ENCODE measurements around the gene IL1B. TPM values are rescaled to one million over a fixed set of nuclear protein-coding genes. Genes with fewer than 3 reads are reported as not detected.
"Not testable (repeated sequence)": the region's sequence is repeated elsewhere in the genome, so short reads cannot be mapped to it uniquely, and the experiment has no call there.

The IL1B gene
- polyA plus RNA-seq, 1 donor from 2014 or later, result not detected

- H3K4me3 Mint-ChIP-seq, result peak overlapping the region in 2 of 4 donors; percentile 39 to 47
- no peaks in the 10 kb centered on the region for H3K27me3 Mint-ChIP-seq
- H3K9me3 Mint-ChIP-seq, result no peaks in the 10 kb centered on the region
- H3K36me3 Mint-ChIP-seq, result no peaks in the 10 kb centered on the region
- peaks cover 30 to 49% (median 32%) of the 10 kb centered on the region in 3 donors for H3K4me1 Mint-ChIP-seq
- no peak overlapping the region for H3K27ac Mint-ChIP-seq
These were observed 3.0 kb upstream of the IL1B start for GRCh38 chr2:112839407-112840067.

- no peaks in the 10 kb centered on the region for H3K36me3 Mint-ChIP-seq
- H3K4me3 Mint-ChIP-seq, result peak overlapping the region in 2 of 4 donors; percentile 4 to 53
- H3K27me3 Mint-ChIP-seq, result no peaks in the 10 kb centered on the region
- H3K9me3 Mint-ChIP-seq, result peaks cover 0 to 2% (median 0%) of the 10 kb centered on the region in 3 donors
- peaks cover 21 to 34% (median 24%) of the 10 kb centered on the region in 3 donors for H3K4me1 Mint-ChIP-seq
- no peak overlapping the region for H3K27ac Mint-ChIP-seq
These were observed 417 bp downstream of the IL1B start for GRCh38 chr2:112836163-112836560.

GRCh38 chr2:112835536-112836162, 930 bp downstream of the IL1B start:
- Mint-ChIP-seq H3K4me3 (no peak overlapping the region), H3K27ac (no peak overlapping the region), H3K36me3 (no peaks in the 10 kb centered on the region), H3K4me1 (peaks cover 20 to 31% (median 22%) of the 10 kb centered on the region in 3 donors), H3K27me3 (no peaks in the 10 kb centered on the region), H3K9me3 (peaks cover 0 to 2% (median 0%) of the 10 kb centered on the region in 3 donors)

DNA sequence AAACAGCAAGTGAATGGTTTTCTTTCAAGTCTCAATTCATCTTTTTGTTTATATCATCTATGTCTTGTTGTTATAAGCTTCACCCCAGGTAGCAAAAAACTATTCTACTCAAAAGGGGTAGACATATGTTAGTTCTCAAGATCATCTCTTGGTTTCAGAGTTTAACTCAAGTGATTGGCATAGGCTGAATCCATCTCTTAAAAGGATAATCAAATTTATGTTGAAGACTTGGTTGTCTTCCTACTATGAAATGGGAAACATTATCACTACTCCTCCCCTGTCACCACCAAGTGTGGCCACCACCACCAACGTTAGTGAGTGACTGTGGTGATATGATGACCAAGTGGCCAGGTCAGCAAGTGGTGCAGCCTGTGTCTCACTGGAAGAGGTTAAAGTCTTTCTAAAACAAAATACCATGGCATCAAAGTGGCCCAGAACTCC, 1.5 kb downstream of the IL1B start:
- Mint-ChIP-seq H3K9me3 (peaks cover 0 to 2% (median 0%) of the 10 kb centered on the region in 3 donors), H3K27me3 (no peaks in the 10 kb centered on the region), H3K36me3 (no peaks in the 10 kb centered on the region), H3K4me1 (peaks cover 19 to 25% (median 22%) of the 10 kb centered on the region in 3 donors), H3K27ac (no peak overlapping the region), H3K4me3 (no peak overlapping the region)

GRCh38 chr2:112834396-112835037, 2.1 kb downstream of the IL1B start:
- no peaks in the 10 kb centered on the region for H3K36me3 Mint-ChIP-seq
- peaks cover 14 to 20% (median 19%) of the 10 kb centered on the region in 3 donors for H3K4me1 Mint-ChIP-seq
- no peak overlapping the region for H3K27ac Mint-ChIP-seq
- H3K4me3 Mint-ChIP-seq, result no peak overlapping the region
- H3K27me3 Mint-ChIP-seq, result no peaks in the 10 kb centered on the region
- peaks cover 0 to 2% (median 0%) of the 10 kb centered on the region in 3 donors for H3K9me3 Mint-ChIP-seq

GRCh38 chr2:112833976-112834375, 2.6 kb downstream of the IL1B start:
- H3K9me3 Mint-ChIP-seq, result peaks cover 0 to 2% (median 0%) of the 10 kb centered on the region in 3 donors
- no peak overlapping the region for H3K27ac Mint-ChIP-seq
- H3K36me3 Mint-ChIP-seq, result no peaks in the 10 kb centered on the region
- H3K4me1 Mint-ChIP-seq, result peaks cover 14 to 16% (median 15%) of the 10 kb centered on the region in 3 donors
- no peaks in the 10 kb centered on the region for H3K27me3 Mint-ChIP-seq
- no peak overlapping the region for H3K4me3 Mint-ChIP-seq

DNA sequence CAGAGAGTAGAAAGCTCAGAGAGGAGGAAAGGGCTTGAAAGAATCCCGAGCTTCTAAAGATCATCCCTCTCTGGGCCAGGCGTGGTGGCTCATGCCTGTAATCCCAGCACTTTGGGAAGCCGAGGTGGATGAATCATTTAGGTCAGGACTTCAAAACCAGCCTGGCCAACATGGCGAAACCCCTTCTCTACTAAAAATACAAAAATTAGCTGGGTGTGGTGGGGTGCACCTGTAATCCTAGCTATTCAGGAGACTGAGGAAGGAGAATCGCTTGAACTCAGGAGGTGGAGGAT, 3.0 kb downstream of the IL1B start:
- not testable (repeated sequence) for H3K36me3 Mint-ChIP-seq, H3K4me3 Mint-ChIP-seq, H3K27me3 Mint-ChIP-seq, H3K27ac Mint-ChIP-seq, H3K9me3 Mint-ChIP-seq
- peaks cover 11 to 14% (median 13%) of the 10 kb centered on the region in 3 donors for H3K4me1 Mint-ChIP-seq

GRCh38 chr2:112832841-112833638, 3.5 kb downstream of the IL1B start:
- Mint-ChIP-seq H3K27ac (no peak overlapping the region), H3K36me3 (no peaks in the 10 kb centered on the region), H3K9me3 (peaks cover 0 to 4% (median 0%) of the 10 kb centered on the region in 3 donors), H3K4me1 (peaks cover 11 to 14% (median 13%) of the 10 kb centered on the region in 3 donors), H3K27me3 (no peaks in the 10 kb centered on the region), H3K4me3 (no peak overlapping the region)

DNA sequence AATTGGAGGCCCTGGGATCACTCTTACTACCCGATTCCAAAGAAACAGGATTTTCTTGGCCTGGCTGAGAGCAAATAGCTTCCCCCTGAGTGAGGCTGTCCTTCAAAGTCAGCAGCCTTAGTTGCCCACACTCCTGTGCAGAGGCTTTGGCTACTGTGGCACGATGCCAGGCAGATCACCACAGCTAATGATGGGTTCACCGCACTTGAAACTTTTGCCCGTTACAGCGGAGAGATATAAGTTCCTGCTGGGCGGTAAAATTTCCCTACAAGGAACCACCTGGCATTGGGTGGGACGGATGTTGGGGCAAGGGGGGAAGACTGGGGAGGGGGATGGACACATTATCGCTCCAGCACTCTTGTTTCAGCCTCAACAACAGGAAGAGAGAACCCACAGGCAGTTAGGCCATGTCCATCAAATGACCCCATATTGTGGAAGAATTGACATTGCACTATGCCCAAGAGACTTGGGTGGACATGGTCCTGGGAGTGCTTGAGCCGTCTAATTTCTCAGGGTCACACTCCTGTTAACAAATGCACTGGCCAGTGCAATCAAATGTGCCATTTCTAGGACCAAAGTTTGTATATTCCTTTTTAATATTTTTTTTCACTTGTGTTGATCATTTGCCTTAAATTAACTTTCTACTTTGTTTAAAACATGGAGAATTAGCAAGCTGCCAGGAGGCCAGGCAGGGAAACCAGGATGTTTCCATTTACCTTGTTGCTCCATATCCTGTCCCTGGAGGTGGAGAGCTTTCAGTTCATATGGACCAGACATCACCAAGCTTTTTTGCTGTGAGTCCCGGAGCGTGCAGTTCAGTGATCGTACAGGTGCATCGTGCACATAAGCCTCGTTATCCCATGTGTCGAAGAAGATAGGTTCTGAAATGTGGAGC, 4.4 kb downstream of the IL1B start:
- H3K27me3 Mint-ChIP-seq, result peaks cover 2% of the 10 kb centered on the region
- no peak overlapping the region for H3K27ac Mint-ChIP-seq
- peaks cover 11 to 14% (median 13%) of the 10 kb centered on the region in 3 donors for H3K4me1 Mint-ChIP-seq
- no peak overlapping the region for H3K4me3 Mint-ChIP-seq
- no peaks in the 10 kb centered on the region for H3K36me3 Mint-ChIP-seq
- H3K9me3 Mint-ChIP-seq, result peaks cover 0 to 8% (median 0%) of the 10 kb centered on the region in 3 donors

GRCh38 chr2:112831513-112831845, 5.1 kb downstream of the IL1B start:
- Mint-ChIP-seq H3K4me1 (peaks cover 7 to 10% (median 9%) of the 10 kb centered on the region in 3 donors), H3K9me3 (peaks cover 0 to 8% (median 0%) of the 10 kb centered on the region in 3 donors), H3K27ac (no peak overlapping the region), H3K27me3 (peaks cover 2% of the 10 kb centered on the region), H3K36me3 (no peaks in the 10 kb centered on the region), H3K4me3 (peak overlapping the region in 1 of 4 donors; percentile 49)

DNA sequence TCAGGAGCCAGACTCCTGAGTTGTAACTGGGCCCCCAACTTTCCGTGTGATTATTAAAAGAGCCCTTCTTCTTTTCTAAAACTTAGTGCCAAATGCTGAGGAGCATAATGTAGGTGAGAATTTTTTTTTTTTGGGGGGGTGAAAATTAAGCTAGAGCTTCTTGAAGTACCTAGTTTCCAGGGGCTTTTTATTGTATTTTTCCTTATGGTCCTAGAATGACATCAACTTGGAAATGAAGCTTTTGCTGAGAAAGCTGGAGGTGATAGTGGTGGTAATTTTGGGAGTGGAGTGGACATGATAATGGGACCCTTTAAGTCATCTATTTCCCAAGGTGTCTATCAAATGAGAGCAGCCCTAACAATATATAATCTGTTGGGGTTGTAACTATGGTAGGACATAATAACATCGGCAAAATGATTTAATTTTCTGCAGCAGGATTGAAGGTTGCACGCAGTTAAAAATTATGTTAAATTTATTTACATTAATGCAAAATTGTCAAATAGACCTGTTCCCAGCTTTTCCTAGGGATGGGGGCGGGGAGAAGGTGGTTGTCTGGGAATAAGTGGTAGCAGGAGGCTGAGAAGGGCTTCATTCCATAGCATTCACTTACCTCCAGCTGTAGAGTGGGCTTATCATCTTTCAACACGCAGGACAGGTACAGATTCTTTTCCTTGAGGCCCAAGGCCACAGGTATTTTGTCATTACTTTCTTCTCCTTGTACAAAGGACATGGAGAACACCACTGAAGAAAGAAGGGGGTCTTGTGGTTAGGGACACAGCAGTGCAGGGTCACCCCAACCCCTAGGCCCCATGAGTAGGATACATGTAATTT, 5.7 kb downstream of the IL1B start:
- Mint-ChIP-seq H3K4me3 (no peak overlapping the region), H3K27ac (no peak overlapping the region), H3K9me3 (peaks cover 0 to 8% (median 0%) of the 10 kb centered on the region in 3 donors), H3K27me3 (peaks cover 2% of the 10 kb centered on the region), H3K36me3 (no peaks in the 10 kb centered on the region), H3K4me1 (peaks cover 3 to 6% (median 5%) of the 10 kb centered on the region in 3 donors)

DNA sequence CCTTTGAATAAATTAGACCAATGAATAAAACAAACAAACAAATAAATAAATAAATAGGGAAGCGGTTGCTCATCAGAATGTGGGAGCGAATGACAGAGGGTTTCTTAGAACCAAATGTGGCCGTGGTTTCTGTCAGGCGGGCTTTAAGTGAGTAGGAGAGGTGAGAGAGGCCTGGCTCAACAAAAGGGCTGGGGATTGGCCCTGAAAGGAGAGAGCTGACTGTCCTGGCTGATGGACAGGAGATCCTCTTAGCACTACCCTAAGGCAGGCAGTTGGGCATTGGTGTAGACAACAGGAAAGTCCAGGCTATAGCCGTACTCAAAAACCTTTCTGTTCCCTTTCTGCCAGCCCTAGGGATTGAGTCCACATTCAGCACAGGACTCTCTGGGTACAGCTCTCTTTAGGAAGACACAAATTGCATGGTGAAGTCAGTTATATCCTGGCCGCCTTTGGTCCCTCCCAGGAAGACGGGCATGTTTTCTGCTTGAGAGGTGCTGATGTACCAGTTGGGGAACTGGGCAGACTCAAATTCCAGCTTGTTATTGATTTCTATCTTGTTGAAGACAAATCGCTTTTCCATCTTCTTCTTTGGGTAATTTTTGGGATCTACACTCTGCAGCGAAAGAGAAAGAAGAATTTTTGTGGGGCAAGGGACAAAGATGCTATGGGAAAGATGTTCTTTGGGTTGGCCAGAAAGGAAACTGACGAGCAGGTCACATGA, 6.5 kb downstream of the IL1B start:
- no peaks in the 10 kb centered on the region for H3K36me3 Mint-ChIP-seq
- no peak overlapping the region for H3K4me3 Mint-ChIP-seq
- H3K27ac Mint-ChIP-seq, result no peak overlapping the region
- peaks cover 0 to 8% (median 0%) of the 10 kb centered on the region in 3 donors for H3K9me3 Mint-ChIP-seq
- H3K4me1 Mint-ChIP-seq, result peaks cover 3 to 6% (median 5%) of the 10 kb centered on the region in 3 donors
- H3K27me3 Mint-ChIP-seq, result peaks cover 2% of the 10 kb centered on the region

All from IgD-negative memory B cell (primary cell).